Activated CD4-positive, alpha-beta T cell treated with anti-CD3 and anti-CD28 coated beads, Interleukin-10, Interleukin-2, amounts not matched to agents 100 ng/mL and 50 ng/mL, durations not matched to agents 16 hours and 8 hours (primary cell): ENCODE results near the gene SLAMF7.
"Not testable (repeated sequence)": the region's sequence is repeated elsewhere in the genome, so short reads cannot be mapped to it uniquely, and the experiment has no call there.

Experiments used
- DNase-seq: peaks from one replicate; pipeline ENCODE4 v3.0.0-alpha.2; 2020

The SLAMF7 gene

GRCh38 chr1:160778976-160779375, 39.9 kb downstream of the SLAMF7 start:
- no peak for DNase-seq

DNA sequence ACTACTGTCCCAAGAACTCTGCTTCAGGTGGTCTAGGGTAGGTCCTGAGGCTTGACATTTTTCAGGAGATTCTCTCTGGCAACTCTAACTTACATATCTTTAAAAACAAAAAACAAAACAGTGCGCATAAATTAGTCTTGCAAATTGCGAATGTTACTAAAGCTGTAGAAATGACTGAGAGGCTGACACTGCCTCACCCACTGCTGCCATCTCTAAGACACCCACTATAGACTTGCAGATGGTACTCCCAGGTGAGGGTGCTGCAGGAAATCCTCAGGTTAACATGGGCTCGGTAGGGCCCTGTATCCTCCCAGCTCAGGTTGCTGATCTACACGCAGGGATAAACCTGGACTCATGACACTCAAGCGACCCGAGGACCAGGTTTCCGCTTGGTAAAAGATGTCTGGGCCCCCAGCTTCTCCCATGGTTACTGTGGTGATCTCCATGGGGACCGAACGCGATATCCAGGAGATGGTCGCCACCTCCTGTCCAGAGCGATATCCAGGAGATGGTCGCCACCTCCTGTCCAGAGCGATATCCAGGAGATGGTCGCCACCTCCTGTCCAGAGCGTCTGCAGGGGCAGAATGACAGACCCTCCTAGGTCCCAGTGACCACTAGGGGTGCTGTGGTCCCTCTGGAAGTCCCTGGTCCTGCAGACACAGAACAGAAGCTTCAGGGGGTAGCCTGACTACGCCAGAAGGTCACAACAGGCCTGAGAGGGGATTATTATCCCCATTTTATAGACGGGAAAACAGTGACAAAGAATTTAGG, 40.8 kb downstream of the SLAMF7 start:
- DNase-seq, result peak; percentile 58

DNA sequence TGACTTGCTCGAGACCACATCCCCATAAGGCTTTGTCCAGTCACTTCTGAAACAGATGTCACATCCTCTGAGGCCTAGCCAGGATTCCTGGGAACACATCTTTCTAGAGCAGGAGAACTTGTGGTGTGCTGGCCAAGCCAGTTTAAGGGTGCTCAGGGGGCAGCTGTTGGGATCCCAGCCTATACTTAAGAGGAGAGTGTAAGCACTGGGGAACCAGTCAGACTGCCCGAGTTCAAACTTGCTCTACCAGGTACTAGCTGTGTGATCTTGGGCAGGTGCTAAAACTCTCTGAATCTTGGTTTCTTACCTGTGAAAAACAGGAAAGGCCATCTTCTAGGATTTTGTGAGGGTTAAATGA, 41.3 kb downstream of the SLAMF7 start:
- DNase-seq, result no peak

GRCh38 chr1:160781186-160781766, 42.2 kb downstream of the SLAMF7 start:
- DNase-seq, result no peak

- DNase-seq, result peak; percentile 87
Measured at GRCh38 chr1:160781914-160782689, 43.1 kb downstream of the SLAMF7 start.

DNA sequence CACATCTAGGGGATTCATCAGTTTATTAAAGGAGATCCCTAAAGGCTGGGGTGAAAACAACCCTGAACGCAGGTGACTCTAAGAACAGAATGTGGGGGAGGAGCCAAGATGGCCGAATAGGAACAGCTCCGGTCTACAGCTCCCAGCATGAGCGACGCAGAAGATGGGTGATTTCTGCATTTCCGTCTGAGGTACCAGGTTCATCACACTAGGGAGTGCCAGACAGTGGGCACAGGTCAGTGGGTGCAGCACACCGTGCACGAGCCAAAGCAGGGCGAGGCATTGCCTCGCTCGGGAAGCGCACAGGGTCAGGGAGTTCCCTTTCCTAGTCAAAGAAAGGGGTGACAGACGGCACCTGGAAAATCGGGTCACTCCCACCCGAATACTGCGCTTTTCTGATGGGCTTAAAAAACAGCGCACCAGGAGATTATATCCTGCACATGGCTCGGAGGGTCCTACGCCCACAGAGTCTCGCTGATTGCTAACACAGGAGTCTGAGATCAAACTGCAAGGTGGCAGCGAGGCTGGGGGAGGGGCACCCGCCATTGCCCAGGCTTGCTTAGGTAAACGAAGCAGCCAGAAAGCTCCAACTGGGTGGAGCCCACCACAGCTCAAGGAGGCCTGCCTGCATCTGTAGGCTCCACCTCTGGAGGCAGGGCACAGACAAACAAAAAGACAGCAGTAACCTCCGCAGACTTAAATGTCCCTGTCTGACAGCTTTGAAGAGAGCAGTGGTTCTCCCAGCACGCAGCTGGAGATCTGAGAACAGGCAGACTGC, 44.1 kb downstream of the SLAMF7 start:
- not testable (repeated sequence) for DNase-seq

DNA sequence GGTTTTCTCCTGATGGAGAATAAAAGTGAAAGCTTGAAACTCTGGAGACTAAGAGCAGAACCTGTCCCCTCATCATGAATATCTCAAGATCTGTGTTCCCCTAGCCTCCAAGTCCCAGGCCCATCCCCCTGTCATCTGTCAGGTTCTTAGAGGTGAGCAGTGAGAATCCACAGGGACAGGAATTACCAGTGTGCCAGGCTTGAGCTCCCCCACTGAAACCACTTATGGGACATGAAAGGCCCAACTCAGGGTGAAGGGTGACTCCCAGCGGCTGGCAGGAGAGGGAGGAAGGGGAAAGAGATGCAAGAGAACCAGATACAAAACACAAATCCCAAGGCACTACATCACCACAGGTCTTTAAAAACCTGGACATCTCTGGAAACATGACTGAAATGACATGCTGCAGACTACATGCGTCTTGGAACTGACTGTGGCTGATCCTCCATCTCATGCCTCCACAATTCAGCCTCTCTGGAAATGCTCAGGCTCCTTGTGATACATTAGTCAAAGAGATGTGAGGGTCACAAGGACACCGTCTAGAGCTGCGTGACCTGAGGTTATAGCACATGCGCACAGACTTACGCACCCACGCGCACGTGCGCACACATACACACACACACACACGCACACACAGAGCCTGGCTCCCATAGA, 50.1 kb downstream of the SLAMF7 start:
- DNase-seq, result no peak

DNA sequence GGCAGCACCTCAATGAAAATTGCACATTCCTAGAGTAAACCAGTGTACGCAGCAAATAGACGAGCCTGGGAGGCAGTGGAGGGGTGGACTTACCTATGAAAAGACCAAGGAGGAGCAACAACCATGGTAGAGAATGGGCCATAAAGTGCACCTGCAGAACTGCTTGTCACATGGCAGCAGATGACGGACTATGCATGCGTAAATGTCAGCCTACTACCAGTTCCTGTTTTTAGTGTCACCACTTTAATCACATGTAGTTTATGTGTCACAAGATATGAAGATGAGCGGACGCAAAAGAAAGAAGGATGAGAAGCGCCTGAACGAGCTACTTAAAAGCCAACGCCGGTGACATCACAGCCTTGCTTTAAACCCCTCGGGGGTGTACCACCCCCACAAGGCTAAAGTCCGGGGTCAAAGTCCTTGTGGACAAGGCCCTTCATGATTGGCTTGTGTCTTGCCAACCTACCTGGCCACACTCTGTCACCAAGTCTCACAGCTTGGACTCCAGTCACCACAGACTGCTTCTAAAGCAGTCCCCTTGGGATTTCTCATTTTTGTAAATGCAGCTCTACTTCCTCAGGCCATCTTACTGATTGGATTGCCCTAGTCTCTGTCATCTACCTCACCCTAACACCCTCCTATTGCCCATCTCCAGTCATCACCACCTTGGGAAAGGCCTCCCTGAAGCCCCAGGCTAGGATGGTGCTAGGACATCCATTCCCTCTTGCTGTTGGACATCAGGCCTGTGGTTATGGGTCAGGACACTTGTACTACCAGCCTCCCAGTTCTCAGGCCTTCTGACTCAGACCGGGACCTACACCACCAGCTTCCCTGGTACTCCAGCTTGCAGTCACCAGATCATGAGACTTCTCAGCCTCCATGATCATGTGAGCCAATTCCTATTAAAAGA, 50.9 kb downstream of the SLAMF7 start:
- no peak for DNase-seq

DNA sequence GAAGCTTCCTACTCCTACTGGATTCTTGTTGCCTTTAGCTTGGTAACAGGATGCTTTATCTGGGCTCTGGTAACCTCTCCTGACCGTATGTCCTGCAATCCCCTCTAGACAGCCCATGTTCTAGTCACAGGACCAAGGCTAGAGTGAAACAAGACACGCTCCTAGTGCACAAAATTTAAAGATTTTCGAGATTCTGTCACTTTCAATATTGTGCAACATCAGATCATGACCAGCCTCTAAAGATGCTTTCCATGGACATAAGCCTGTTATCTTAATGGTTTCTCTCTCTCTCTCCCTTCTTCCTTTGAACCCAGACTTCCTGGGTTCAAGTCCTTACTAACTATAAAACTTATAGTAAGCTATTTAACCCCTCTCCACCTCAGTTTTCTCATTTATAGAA, 55.3 kb downstream of the SLAMF7 start:
- DNase-seq, result no peak

- DNase-seq, result peak; percentile 94
Measured at GRCh38 chr1:160795951-160796383, 56.9 kb downstream of the SLAMF7 start, which contains the start of gene LY9. LY9 (plus strand) TSS chr1:160796174; CDS start chr1:160796188, 14 bp downstream.

GRCh38 chr1:160797271-160797709, 58.2 kb downstream of the SLAMF7 start:
- peak; percentile 68 for DNase-seq

DNA sequence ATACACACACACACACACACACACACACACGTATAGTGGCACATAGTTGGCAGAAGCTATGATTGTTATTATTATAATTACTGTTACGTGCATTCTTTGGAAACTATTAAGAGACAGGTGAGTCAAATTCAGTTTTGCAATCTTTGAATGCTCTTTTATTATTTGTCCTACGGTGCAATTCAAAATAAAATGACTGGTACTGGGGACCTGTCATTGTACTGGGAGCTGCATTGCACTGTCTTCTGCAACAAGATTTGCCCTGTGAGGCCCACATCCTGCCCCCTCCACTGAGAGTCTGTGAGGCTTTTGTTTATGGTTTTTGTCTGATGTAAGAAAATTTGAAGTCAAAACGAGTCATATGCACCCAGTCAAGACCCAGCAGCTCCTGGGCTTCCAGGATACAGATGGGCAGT, 58.8 kb downstream of the SLAMF7 start:
- DNase-seq, result peak; percentile 85

DNA sequence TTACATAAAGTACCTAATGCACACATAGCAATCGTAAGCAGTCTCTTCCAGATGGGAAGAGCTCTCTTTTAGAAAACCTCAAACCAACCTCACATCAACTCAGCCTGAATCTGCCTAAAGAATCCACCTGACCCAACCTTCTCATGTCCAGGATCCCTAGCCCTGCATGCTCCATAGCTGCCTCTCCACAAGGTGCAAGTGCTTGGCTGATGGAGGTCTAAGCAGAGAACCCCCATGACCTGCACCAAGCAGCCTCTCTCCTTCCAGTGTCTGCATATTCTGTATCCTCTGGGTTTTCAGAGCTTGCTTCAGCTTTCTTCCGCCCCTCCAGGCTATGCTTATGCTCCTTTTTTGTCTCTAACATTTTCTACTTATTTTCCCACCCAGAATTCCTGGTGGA, 59.4 kb downstream of the SLAMF7 start:
- DNase-seq, result no peak

- DNase-seq, result no peak
Measured at GRCh38 chr1:160799641-160800040, 60.6 kb downstream of the SLAMF7 start.

DNA sequence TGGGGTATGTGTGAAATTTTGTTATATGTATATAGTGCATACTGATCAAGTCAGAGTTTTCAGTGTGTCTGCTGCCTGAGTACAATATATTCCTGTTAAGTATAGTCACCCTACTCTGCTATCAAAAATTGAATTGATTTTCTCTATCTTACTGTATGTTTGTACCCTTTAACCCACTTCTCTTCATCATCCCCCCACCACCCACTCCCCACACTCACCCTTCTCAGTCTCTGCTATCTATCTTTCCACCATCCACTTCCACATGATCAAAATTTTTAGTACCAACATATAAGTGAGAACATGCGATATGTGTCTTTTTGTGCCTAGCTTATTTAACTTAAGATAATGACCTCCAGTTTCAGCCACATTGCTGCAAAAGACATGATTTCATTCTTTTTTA, 61.1 kb downstream of the SLAMF7 start:
- no peak for DNase-seq

GRCh38 chr1:160800645-160801408, 61.8 kb downstream of the SLAMF7 start:
- peak; percentile 67 for DNase-seq

- DNase-seq, result no peak
Measured at GRCh38 chr1:160801836-160802580, 63.0 kb downstream of the SLAMF7 start.
